ENCODE data around the gene ENO4.

ENO4 gene

GRCh38 chr10:116917481-116917880 lies 68.2 kb downstream of the ENO4 start:
- no peak for DNase-seq

DNA sequence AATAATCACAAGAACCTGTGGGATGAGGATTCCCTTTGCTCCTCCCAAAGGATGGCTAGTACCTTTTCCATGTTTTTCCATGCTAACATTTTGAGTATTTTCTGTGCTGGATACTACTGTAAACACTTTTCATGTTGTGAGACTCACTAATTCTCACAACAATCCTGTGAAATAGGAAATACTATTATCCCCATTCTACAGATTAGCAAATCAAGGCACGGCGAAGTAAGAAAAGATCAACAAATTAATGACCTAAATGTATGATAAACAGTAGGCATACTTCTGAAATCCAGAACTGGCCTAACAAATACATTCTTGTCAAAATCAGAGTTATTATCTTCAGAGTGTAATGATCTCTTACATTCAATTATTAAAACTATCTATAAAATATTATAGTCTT lies 69.3 kb downstream of the ENO4 start:
- DNase-seq, result no peak

- DNase-seq, result no peak
Measured at GRCh38 chr10:116919164-116919563, 69.9 kb downstream of the ENO4 start.

- no peak for DNase-seq
Measured at GRCh38 chr10:116919706-116920105, 70.4 kb downstream of the ENO4 start.

GRCh38 chr10:116925056-116925455 lies 75.8 kb downstream of the ENO4 start:
- no peak for DNase-seq

- DNase-seq, result no peak
Measured at GRCh38 chr10:116926426-116926825, 77.1 kb downstream of the ENO4 start.

GRCh38 chr10:116931806-116932205 lies 82.5 kb downstream of the ENO4 start:
- no peak for DNase-seq

Data from right kidney (tissue), 1 donor.